ENCODE data around the gene SLC8A1. TPM values are rescaled to one million over a fixed set of nuclear protein-coding genes. Genes with fewer than 3 reads are reported as not detected.

SLC8A1 gene
- total RNA-seq, 6 donors from 2014 or later: 21.8 to 58.6 (median 25.3) TPM

GRCh38 chr2:40259900-40260299 is 192.0 kb downstream of the SLC8A1 start:
- H3K27me3 ChIP-seq: no peaks in the 10 kb centered on the region
- no peaks in the 10 kb centered on the region for H3K9me3 ChIP-seq
- H3K4me1 ChIP-seq: no peaks in the 10 kb centered on the region
- TF ChIP-seq POLR2AphosphoS5 (IDR thresholded peaks at IDR 0.05) (no peak), EP300 (IDR thresholded peaks at IDR 0.05) (no peak), CTCF (IDR thresholded peaks at IDR 0.05) (no peak), POLR2A (IDR thresholded peaks at IDR 0.05) (no peak)
- ATAC-seq (ENCODE audit: low FRiP score in 2 of 2): no peak
- WGBS, 2 donors: 57 to 90% methylated on average over 1 of the region's 1 CpG
- H3K36me3 ChIP-seq: no peaks in the 10 kb centered on the region
- H3K27ac ChIP-seq: no peak overlapping the region
- no peak overlapping the region for H3K4me3 ChIP-seq
- no peak for DNase-seq

- no peak for DNase-seq
- Histone ChIP-seq H3K27ac (no peak overlapping the region), H3K4me3 (no peak overlapping the region), H3K9me3 (no peaks in the 10 kb centered on the region), H3K27me3 (no peaks in the 10 kb centered on the region), H3K36me3 (no peaks in the 10 kb centered on the region), H3K4me1 (no peaks in the 10 kb centered on the region)
- TF ChIP-seq CTCF (IDR thresholded peaks at IDR 0.05) (no peak), POLR2AphosphoS5 (IDR thresholded peaks at IDR 0.05) (no peak), EP300 (IDR thresholded peaks at IDR 0.05) (no peak), POLR2A (IDR thresholded peaks at IDR 0.05) (no peak)
- ATAC-seq (ENCODE audit: low FRiP score in 2 of 2): no peak
- 71 to 72% methylated on average over 4 of the region's 4 CpGs for WGBS, 2 donors
These were observed 193.8 kb downstream of the SLC8A1 start for GRCh38 chr2:40258135-40258457.

GRCh38 chr2:40257340-40258134 is 194.4 kb downstream of the SLC8A1 start:
- TF ChIP-seq POLR2AphosphoS5 (IDR thresholded peaks at IDR 0.05): no peak
- no peak for TF ChIP-seq POLR2A (IDR thresholded peaks at IDR 0.05)
- TF ChIP-seq CTCF (IDR thresholded peaks at IDR 0.05): no peak
- TF ChIP-seq EP300 (IDR thresholded peaks at IDR 0.05): no peak
- H3K27me3 ChIP-seq: no peaks in the 10 kb centered on the region
- H3K27ac ChIP-seq: no peak overlapping the region
- ATAC-seq (ENCODE audit: low FRiP score in 2 of 2) (no peak), DNase-seq (no peak)
- H3K9me3 ChIP-seq: no peaks in the 10 kb centered on the region
- H3K4me1 ChIP-seq: no peaks in the 10 kb centered on the region
- H3K36me3 ChIP-seq: no peaks in the 10 kb centered on the region
- 73 to 89% methylated on average over 7 of the region's 7 CpGs for WGBS, 2 donors
- no peak overlapping the region for H3K4me3 ChIP-seq

- Histone ChIP-seq H3K9me3 (no peaks in the 10 kb centered on the region), H3K27me3 (no peaks in the 10 kb centered on the region), H3K4me3 (no peak overlapping the region), H3K4me1 (no peaks in the 10 kb centered on the region), H3K27ac (no peak overlapping the region), H3K36me3 (no peaks in the 10 kb centered on the region)
- DNase-seq (no peak), ATAC-seq (ENCODE audit: low FRiP score in 2 of 2) (no peak)
- TF ChIP-seq EP300 (IDR thresholded peaks at IDR 0.05) (no peak), POLR2AphosphoS5 (IDR thresholded peaks at IDR 0.05) (no peak), CTCF (IDR thresholded peaks at IDR 0.05) (no peak), POLR2A (IDR thresholded peaks at IDR 0.05) (no peak)
These were observed 195.2 kb downstream of the SLC8A1 start for GRCh38 chr2:40256649-40257048.

GRCh38 chr2:40256008-40256407 is 195.9 kb downstream of the SLC8A1 start:
- H3K4me3 ChIP-seq: no peak overlapping the region
- H3K27ac ChIP-seq: no peak overlapping the region
- DNase-seq (no peak), ATAC-seq (ENCODE audit: low FRiP score in 2 of 2) (no peak)
- no peaks in the 10 kb centered on the region for H3K4me1 ChIP-seq
- no peaks in the 10 kb centered on the region for H3K9me3 ChIP-seq
- H3K36me3 ChIP-seq: no peaks in the 10 kb centered on the region
- 90 to 96% methylated on average over 6 of the region's 6 CpGs for WGBS, 2 donors
- no peaks in the 10 kb centered on the region for H3K27me3 ChIP-seq
- TF ChIP-seq POLR2AphosphoS5 (IDR thresholded peaks at IDR 0.05) (no peak), CTCF (IDR thresholded peaks at IDR 0.05) (no peak), EP300 (IDR thresholded peaks at IDR 0.05) (no peak), POLR2A (IDR thresholded peaks at IDR 0.05) (no peak)

Measured in upper lobe of left lung (tissue), 6 donors.